Renal cortical epithelial cell (primary cell): Measurements from ENCODE around the gene APH1A. TPM values are rescaled to one million over a fixed set of nuclear protein-coding genes. Genes with fewer than 3 reads are reported as not detected.
"Not testable (repeated sequence)": the region's sequence is repeated elsewhere in the genome, so short reads cannot be mapped to it uniquely, and the experiment has no call there.

Experiments used
- DNase-seq: peaks from one replicate; pipeline ENCODE4 v3.0.0-alpha.2; 2011; ENCODE audit warnings: low read depth
- total RNA-seq: library from RNA; depleted of rRNA; stranded (reverse); fragments of >200 nt; gene quantifications from 2 replicates; pipeline ENCODE4 v1.2.3, GENCODE V29; 2014

Gene APH1A
- total RNA-seq, 1 donor from 2014 or later: 70.0 TPM

DNA sequence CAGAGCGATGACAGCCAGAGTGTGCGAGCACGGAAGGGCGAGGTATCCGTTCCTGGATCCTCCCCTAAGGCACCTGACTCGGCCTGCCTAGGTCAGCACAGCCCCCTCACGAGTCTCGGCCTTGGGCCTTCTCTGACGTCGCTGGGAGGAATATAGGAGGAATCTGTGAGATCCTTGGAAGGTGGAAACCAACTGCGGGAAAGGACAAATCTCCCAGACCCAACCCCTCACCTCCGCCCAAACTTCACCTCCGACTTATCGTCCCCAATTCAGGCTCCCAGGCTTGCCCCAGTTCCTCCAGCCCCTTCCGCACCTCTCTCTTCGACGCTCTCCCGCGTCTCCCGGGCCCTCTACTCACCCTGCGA is 494 bp downstream of the APH1A start:
- peak; percentile 34 for DNase-seq

DNA sequence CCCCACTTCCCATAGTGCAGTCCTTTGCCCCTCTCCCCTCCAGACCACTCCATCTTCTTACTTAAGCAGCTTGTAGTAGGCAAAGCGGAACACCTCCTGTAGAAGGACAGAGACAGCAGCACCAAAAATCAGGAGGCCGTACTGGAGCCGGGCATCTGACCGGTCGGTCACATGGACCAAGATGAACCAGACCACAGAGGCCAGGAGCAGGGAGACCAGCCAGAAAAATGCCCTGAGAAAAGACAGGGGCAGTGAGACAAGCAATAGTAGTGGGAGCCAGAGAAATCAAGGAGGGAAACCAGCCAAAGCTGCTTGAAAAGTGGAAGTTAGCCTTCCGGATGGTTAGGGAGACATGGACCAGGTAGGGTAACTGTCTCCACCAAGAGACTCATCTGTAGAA is 920 bp downstream of the APH1A start:
- no peak for DNase-seq

DNA sequence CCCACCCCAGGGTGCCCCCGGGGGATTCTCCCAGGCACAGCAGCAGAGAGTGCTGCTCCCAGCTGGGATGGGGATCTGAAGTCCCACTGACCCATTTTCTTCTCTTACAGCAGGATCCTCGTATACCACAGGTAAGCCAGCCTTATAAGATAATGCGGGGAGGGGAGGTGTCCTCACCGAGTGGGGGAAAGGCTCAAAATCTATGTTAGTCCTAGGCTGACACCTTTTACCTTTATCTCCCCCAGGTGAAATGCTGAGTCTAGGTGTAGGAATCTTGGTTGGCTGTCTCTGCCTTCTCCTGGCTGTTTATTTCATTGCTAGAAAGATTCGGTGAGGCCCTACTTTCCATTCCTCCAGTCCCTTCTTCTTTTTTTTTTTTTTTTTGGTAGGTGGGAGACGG is 5.3 kb downstream of the APH1A start:
- DNase-seq: no peak

DNA sequence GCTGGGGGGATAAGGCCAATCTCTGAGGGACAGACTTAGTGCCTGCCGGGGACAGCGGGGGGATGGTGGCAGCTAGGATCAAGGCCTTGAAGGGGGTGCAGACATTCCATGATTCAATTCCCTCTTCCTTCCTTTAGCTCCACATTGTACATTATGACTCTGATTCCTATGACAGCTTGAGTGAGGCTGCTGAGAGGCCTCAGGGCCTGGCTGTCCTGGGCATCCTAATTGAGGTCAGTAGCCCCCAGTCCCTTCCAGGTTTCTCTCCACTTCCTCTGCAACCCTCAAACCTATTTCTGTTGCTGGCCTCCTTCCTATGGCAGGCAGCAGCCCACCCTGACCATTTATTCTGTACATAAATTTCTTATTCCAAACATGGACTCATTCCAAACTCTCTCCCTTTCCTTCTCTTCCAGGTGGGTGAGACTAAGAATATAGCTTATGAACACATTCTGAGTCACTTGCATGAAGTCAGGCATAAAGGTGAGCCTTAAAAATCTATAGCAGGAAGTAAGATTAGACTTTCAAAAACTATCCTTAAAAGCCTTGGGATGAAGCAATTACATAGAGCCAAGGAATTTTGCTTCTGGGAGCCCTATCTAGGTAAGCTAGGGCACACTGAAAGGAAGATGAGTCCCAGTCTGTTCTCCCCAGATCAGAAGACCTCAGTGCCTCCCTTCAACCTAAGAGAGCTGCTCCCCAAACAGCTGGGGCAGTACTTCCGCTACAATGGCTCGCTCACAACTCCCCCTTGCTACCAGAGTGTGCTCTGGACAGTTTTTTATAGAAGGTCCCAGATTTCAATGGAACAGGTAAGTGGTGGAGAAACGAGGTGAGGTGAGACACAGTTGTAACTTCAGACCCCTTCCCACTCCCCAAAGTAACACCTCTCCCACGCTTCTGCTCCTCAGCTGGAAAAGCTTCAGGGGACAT is 6.2 kb downstream of the APH1A start:
- peak; percentile 43 for DNase-seq

DNA sequence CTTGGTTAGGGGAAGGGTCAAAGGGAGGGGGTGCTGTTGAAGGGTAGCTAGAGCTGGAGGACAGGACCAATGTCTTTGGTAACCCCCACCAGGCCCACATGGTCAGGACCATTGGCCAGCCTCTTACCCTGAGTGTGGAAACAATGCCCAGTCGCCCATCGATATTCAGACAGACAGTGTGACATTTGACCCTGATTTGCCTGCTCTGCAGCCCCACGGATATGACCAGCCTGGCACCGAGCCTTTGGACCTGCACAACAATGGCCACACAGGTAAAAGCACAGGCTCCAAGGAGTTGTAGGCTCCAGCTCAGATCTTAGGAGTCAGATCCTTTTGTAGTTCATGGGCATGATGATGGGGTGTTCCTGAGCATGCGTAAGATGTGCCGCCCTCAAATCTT is 7.4 kb downstream of the APH1A start:
- no peak for DNase-seq

DNA sequence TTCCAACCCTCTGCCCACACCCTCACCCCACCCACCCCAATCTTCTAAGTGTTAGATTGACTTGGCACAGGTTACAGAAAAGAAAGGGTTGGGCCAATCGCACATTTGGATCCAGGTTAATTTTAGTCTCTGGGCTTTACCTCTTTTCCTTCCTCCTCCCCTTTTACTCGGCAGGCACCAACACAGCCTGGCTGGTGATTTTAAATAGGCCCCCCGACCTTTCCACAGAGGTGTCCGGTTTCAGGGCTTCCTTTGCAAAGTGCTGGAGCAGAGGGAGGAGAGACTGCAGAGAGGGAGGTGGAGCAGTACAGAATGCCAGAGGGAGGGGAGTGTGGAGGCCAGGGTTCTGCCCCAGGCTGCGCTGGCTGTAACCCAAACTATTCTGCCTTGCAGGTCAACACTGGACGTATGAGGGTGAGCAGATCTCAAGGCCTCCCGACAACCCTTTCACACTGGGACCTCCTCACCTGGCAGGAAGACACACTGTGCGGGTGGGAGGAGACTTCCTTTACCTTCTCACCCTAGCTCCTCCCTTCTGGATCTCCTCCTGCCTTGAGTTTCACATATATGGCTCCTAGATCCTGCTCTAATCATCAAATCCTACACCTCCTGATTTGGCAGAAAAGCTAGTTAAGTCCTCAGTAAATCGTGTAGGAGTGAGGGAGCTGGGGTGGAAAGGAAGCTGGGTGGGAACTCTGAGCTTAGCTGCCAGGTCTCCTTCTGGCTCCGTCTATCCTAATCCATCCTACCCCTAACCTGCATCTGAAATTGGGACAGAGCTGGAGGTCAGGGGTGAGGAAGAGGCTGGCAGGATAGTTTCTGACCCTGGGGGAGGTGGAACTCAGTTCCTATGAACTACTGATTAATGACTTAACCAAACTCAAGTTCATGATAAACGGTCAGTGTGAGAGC is 8.8 kb downstream of the APH1A start:
- DNase-seq: peak; percentile 43

DNA sequence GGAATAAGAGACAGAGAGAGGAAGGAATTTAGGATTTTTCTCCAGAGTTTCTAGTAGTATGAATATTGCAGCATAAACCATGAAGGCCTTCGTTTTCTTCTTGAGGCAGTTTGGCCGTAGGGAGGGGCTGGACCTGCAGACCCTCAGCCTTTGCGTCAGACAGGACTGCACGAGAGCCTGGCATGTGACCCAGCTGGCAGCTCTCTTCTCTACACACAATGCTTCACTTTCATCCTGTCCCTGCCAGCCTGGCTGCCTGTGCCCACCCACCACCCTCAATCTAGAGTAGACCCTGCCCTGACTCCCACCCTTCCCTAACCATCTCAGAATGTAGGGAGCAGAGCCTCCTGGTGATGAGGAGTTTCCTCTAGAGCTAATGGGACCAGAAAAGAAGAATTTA is 9.6 kb downstream of the APH1A start:
- no peak for DNase-seq

DNA sequence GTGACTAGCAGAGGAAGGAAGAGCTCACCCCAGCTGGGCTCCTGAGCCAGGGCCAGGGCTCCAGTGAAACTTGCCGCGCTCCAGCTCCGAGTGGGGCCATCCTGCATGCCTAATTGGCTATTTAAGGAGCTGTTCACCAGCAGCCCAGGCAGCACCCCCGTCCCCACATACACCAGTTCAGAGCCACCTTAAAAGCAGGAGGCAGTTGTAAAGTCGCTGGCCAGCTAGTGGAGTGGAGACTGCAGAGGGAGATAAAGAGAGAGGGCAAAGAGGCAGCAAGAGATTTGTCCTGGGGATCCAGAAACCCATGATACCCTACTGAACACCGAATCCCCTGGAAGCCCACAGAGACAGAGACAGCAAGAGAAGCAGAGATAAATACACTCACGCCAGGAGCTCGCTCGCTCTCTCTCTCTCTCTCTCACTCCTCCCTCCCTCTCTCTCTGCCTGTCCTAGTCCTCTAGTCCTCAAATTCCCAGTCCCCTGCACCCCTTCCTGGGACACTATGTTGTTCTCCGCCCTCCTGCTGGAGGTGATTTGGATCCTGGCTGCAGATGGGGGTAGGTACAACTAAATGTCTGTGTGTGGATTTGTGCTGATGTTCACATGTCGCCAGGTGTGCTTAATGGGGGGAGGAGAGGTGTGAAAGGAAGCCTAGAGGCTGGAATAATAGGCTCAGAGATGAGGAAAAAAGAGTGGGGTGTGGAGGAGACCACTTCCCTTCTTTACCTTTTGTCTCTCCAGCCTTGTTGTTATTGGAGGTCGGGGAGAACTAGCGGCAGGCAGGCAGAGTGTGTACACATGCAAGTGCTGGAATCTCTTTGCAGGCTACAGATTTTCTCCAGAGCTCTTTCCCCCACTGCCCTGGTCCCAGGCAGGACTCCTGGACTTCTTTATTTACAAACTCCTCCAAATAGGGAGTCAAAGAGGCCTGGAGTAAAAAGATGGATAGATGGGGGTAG is 10.9 kb downstream of the APH1A start, which contains the start of gene CA14:
CA14 (plus strand) TSS at position 151 of the 962 bp plus-strand sequence; CDS start at position 506, 355 bp downstream.
- no peak for DNase-seq

DNA sequence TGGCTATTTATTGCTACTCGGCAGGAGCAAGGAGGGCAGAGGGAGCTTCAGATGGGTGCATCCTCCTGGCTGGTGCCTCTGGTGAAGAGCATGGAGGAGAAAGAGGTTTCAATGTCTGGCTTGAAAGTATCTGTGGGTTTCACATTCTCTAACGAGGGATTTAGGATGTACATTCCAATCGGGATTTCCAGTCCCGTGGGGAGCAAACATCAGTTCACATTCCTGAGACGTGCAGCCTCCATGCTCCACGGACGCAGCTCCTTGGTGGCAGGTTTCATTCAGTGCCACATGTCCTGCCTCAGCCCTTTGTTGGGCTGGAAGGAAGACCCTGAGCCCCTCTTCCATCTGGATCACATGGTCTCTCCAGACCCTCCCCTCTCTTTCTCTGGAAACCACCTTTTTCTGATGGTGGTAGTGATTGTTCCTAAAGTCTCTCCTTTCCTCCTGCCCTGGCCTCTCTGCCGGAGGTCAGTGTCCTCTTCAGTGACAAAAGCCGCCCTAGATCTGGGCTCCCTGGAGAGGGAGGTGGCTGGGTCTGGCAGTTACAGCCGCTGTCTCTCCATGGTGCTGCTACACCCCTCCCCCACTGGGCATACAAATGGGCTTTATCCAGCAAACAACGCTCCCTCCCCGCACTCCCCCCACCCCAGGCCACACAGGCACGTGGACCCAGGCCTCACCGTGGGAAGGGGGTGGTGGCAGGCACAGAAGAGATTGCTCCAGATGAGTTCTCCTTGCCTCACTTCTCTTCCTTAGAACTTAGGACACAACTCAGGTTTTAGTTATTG is 12.1 kb downstream of the APH1A start:
- no peak for DNase-seq

DNA sequence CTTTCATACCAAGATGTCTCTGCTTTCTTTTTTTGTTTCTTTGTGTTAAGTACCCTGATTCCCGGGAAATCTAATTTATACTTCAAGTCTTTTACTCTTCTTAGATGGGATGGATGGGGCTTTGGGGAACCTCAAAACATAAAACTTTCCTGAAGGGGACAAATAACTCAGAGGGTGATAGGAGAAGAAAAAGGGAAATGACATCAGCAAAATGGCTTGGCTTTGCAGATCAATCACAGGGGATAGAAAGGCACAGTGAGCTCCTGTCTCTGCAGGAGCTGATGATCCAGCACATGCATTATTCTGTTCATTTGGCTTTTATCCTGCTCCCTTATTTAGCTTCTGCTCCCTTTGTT is 12.6 kb downstream of the APH1A start:
- DNase-seq: no peak

DNA sequence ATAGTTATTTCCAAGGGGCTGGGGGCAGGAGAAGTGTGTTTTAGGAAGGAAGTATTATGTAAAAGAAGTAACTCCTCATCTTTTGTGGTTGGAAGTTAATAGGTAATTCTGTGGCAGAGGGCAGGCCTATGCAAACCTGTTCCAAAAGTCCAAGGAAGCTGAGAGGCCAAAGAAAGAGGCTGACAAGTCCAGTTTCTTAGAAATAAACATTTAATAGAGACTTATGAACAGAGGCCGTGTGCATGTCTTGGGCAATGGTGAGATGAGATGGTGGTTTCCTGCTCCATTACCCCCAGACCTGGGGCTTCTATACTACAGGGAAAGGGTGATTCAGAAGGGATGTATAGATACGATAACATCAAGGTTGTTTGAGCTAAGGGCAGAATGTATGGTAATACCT is 18.9 kb downstream of the APH1A start:
- no peak for DNase-seq

DNA sequence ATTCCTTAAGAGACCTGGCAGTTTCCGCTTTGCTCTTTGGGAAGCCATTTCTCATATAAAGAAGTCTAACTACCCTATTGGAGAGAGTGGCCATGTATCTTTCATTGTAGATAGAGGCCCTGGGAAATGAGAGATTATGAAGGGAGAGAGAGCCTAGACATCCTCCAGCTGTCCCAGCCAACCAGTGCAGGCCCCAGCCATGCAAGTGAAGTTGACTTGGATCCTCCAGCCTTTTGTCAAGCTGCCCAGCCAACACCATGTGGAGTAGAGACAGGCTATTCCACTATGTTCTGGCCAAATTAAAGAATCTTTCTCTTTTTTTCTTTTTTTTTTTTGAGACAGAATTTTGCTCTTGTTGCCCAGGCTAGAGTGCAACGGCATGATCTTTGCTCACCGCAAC is 25.8 kb downstream of the APH1A start:
- DNase-seq: no peak

DNA sequence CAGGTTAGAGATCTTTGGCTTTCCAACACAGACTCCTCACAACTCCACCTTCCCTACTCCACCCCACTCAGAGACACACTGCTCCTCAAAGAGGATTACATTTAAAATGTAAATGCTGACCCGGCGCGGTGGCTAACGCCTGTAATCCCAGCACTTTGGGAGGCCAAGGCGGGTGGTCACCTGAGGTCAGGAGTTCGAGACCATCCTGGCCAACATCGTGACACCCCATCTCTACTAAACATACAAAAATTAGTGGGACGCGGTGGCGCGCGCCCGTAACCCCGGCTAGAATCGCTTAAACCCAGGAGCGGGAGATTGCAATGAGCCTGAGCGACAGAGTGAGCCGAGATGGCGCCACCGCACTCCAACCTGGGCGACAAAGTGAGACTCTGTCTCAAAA is 31.1 kb downstream of the APH1A start:
- DNase-seq: no peak

DNA sequence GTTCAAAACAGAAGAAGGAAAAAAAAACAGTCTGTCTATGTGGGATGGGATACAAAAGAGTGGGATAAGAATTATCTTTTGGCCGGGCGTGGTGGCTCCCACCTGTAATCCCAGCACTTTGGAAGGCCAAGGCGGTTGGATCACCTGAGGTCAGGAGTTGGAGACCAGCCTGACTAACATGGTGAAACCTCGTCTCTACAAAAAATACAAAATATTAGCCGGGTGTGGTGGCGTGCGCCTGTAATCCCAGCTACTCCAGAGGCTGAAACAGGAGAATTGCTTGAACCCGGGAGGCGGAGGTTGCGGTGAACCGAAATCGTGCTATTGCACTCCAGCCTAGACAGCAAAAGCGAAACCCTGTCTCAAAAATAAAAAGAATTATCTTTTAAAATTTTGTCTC is 31.6 kb downstream of the APH1A start:
- DNase-seq: not testable (repeated sequence)

DNA sequence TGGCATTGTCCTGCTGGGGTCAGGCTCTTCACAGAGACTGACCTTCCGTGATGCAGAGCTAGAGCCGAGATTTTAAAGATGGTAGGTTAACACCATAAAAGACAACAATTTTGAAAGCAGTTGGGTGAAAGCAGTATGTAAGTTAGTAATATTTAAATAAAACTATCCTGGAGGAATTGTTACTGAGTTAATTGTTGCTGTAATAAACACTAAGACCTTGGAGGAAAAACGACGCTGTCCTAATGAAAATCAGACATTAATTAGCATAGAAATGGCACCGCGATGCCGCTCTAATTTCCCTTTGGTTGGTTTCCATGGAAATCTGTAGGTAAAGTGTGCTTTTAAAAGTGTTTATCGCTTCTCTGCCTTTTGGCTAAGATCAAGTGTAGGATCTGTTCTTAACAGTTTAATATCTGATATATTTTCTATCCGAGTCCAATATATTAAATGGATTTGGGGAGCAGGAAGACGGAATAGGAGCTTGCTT is 32.2 kb downstream of the APH1A start:
- no peak for DNase-seq

DNA sequence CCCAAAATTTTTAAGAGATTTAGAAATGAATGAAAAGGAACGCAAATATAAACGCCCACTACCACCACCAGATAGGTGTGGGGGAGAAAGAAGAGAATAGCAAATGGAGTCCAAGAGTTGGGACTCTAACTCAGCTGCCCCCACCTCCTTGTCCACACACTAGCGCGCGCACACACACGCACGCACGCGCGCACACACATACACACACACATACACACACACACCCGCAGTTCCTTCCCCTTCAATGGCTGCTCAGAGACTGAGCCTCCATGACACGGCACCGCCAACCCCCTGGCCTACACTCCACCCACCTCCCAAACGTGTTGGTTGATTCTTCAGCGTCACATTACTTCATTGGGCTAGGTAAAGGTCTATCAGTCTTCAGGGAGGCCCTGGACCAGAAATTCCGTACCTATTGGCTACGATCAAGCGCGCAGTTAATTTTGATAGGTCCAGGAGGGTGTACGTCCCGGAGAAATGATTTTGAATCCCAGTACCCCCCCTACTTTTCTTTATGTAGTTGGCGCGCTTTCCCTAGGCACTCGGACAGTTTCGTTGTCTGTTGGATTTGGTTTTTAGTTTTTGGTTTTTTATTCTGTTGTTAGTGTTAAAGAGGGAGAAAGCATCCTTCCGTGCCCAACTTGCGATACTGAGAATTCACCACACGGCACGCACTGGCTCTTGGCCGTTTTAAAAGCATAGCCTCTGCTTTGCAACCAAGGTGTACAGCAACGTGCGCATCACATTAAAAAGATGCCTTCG is 32.8 kb downstream of the APH1A start, which contains the start of gene ANP32E:
ANP32E (minus strand) TSS at position 261 of the 762 bp plus-strand sequence. CDS start 326 bp downstream, outside the sequence.
- peak; percentile 100 for DNase-seq

DNA sequence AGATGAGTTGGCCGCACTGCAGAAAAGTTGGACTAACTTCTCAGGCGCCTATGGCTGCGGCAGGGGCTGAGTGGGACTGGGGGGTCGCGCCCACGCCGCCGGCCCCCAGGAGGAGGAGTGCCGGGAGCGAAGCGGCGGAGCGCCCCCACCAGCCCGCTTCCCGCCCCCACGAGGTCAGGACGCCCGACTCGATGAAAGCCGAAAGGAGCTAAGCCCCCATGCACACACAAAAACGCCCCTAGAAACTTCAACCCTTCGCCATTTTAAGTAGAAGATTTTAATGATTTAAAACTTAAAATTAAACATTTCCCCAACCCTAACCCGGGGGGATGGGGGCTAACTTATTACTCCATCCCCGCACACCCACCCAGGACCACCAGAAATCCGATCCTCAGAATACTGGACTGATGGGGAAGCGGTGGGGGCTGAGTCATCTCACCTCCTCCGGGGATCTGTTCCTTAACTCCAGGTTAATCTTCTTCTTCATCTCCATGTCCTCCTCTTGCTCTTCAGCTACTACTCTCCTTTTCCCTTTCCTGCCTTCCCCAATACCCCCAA is 33.4 kb downstream of the APH1A start:
- DNase-seq: peak; percentile 10

DNA sequence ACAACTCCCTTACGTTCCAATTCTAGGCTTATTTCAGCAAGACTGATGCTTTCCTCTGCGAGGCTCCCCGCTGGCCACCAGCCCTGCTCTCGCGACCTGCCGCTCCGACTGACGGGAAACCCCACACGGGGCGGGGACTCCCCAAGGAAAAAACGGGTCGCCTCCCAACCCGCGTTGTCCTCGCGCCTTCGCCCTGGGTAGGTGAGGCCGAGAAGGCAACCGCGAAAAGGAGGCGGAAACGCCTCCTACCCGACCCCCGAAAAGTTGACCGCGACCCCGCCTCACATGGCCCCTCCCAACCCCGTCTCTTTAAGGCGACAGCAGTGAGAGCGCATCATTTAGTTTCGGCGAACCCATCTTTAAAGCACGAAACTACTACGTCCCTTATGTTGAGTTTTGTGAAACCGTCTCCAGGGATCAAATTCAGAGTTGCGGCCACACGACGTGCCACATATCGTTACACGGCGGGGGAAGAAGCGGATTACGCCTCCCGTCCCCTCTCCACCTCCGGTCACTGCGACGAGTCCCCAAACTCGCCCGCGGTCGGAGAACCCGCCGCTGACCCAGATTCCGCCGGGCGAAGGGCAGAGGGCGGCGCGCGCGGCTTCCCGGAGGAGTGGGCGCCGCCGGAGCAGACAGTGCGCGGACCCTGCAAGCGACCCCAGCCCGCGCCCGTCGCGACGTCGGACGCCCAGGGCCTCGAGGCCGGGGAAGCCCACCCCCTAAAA is 34.1 kb downstream of the APH1A start:
- DNase-seq: peak; percentile 41

DNA sequence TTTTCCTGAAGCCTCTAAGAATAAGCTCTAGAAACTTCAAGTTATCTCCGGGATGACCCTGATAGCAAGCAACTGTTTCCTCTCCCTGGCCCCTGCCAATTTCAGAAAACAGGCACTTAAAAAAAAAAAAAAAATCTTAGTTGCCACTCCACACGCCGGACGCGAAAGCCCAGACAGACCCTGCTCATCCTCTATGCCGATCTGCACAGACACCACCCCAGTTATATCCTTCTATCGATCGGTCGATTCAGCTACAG is 34.6 kb downstream of the APH1A start:
- DNase-seq: no peak
